HUES48 (cell line): ENCODE data around the gene UQCRH.
"Not testable (repeated sequence)": the region's sequence is repeated elsewhere in the genome, so short reads cannot be mapped to it uniquely, and the experiment has no call there.

Source experiments
- H3K27ac ChIP-seq: one replicate; pipeline ENCODE4 v1.7.0; 2013; ENCODE audit warnings: low read depth, low read length, inconsistent platforms
- H3K27me3 ChIP-seq: 2 replicates; pipeline ENCODE4 v1.6.1; 2013; ENCODE audit warnings: mild to moderate bottlenecking, low read length; ENCODE audit not compliant: control insufficient read depth, insufficient read depth
- H3K36me3 ChIP-seq: 2 replicates; pipeline ENCODE4 v1.6.1; 2013; ENCODE audit warnings: low read length; ENCODE audit not compliant: control insufficient read depth, insufficient read depth
- H3K4me1 ChIP-seq: 2 replicates; pipeline ENCODE4 v1.6.1; 2013; ENCODE audit warnings: mild to moderate bottlenecking, low read length; ENCODE audit not compliant: control insufficient read depth, insufficient read depth
- H3K4me3 ChIP-seq: 2 replicates; pipeline ENCODE4 v1.5.1; 2013; ENCODE audit warnings: mild to moderate bottlenecking, low read depth, low read length
- H3K9ac ChIP-seq: 2 replicates; pipeline ENCODE4 v1.6.1; 2013; ENCODE audit warnings: mild to moderate bottlenecking, low read depth, low read length, moderate library complexity
- H3K9me3 ChIP-seq: 2 replicates; pipeline ENCODE4 v1.6.1; 2013; ENCODE audit warnings: low read length; ENCODE audit not compliant: control insufficient read depth, insufficient read depth

Gene UQCRH

GRCh38 chr1:46335081-46335480 lies 31.6 kb downstream of the UQCRH start:
- no peaks in the 10 kb centered on the region for H3K36me3 ChIP-seq
- H3K27me3 ChIP-seq, result no peaks in the 10 kb centered on the region
- peaks cover 15% of the 10 kb centered on the region for H3K4me1 ChIP-seq
- no peak overlapping the region for H3K9ac ChIP-seq
- H3K9me3 ChIP-seq, result no peaks in the 10 kb centered on the region
- H3K4me3 ChIP-seq, result no peak overlapping the region
- H3K27ac ChIP-seq, result no peak overlapping the region

- H3K36me3 ChIP-seq, H3K9me3 ChIP-seq, H3K27ac ChIP-seq, H3K27me3 ChIP-seq, H3K9ac ChIP-seq, H3K4me3 ChIP-seq, H3K4me1 ChIP-seq: not testable (repeated sequence)
These were observed 33.9 kb downstream of the UQCRH start for GRCh38 chr1:46337409-46337808.

GRCh38 chr1:46340404-46341221 lies 37.1 kb downstream of the UQCRH start, which contains the start of gene NSUN4:
TSS of gene NSUN4 (plus strand) at chr1:46340807. CDS start at chr1:46340827, 20 bp downstream.
- Histone ChIP-seq H3K4me1 (peaks cover 5% of the 10 kb centered on the region; the same call in 1 of the 2 replicates), H3K27me3 (no peaks in the 10 kb centered on the region)

GRCh38 chr1:46341222-46342083 lies 38.0 kb downstream of the UQCRH start:
- Histone ChIP-seq H3K4me3 (peak overlapping the region; percentile 89), H3K4me1 (peaks cover 5% of the 10 kb centered on the region; the same call in 1 of the 2 replicates), H3K9me3 (no peaks in the 10 kb centered on the region), H3K36me3 (peaks cover 25% of the 10 kb centered on the region), H3K9ac (peak overlapping the region; percentile 80), H3K27ac (peak overlapping the region; percentile 68), H3K27me3 (no peaks in the 10 kb centered on the region)

More at GRCh38 chr1:46340404-46341221, 37.1 kb downstream of the UQCRH start, which contains the start of gene NSUN4:
- H3K4me3 ChIP-seq, result peak within 1 kb of the TSS; percentile 89
- H3K9ac ChIP-seq, result peak within 1 kb of the TSS; percentile 80
- no peaks in the 10 kb centered on the region for H3K9me3 ChIP-seq
- peaks cover 23% of the 10 kb centered on the region for H3K36me3 ChIP-seq
- peak within 1 kb of the TSS; percentile 81 for H3K27ac ChIP-seq

- H3K4me1 ChIP-seq, result peaks cover 5% of the 10 kb centered on the region; the same call in 1 of the 2 replicates
- peak overlapping the region; percentile 68 for H3K27ac ChIP-seq
- no peaks in the 10 kb centered on the region for H3K9me3 ChIP-seq
- no peak overlapping the region for H3K9ac ChIP-seq
- H3K27me3 ChIP-seq, result no peaks in the 10 kb centered on the region
- peaks cover 32% of the 10 kb centered on the region for H3K36me3 ChIP-seq
- H3K4me3 ChIP-seq, result no peak overlapping the region
These were observed 38.7 kb downstream of the UQCRH start for GRCh38 chr1:46342084-46342656.

GRCh38 chr1:46342677-46343350 lies 39.3 kb downstream of the UQCRH start:
- H3K27ac ChIP-seq, result no peak overlapping the region
- H3K4me1 ChIP-seq, result peaks cover 5% of the 10 kb centered on the region; the same call in 1 of the 2 replicates

GRCh38 chr1:46343351-46343695 lies 39.8 kb downstream of the UQCRH start:
- no peak overlapping the region for H3K27ac ChIP-seq
- peaks cover 5% of the 10 kb centered on the region; the same call in 1 of the 2 replicates for H3K4me1 ChIP-seq
- no peaks in the 10 kb centered on the region for H3K27me3 ChIP-seq
- H3K36me3 ChIP-seq, result peaks cover 39% of the 10 kb centered on the region
- no peak overlapping the region for H3K4me3 ChIP-seq
- no peaks in the 10 kb centered on the region for H3K9me3 ChIP-seq
- H3K9ac ChIP-seq, result no peak overlapping the region

More at GRCh38 chr1:46342677-46343350, 39.3 kb downstream of the UQCRH start:
- H3K4me3 ChIP-seq, result no peak overlapping the region
- no peak overlapping the region for H3K9ac ChIP-seq
- H3K27me3 ChIP-seq, result no peaks in the 10 kb centered on the region
- H3K9me3 ChIP-seq, result no peaks in the 10 kb centered on the region
- peaks cover 37% of the 10 kb centered on the region for H3K36me3 ChIP-seq

- no peaks in the 10 kb centered on the region for H3K9me3 ChIP-seq
- peaks cover 43% of the 10 kb centered on the region for H3K36me3 ChIP-seq
- no peak overlapping the region for H3K9ac ChIP-seq
- no peaks in the 10 kb centered on the region for H3K27me3 ChIP-seq
- peaks cover 5% of the 10 kb centered on the region; the same call in 1 of the 2 replicates for H3K4me1 ChIP-seq
- no peak overlapping the region for H3K4me3 ChIP-seq
- H3K27ac ChIP-seq, result no peak overlapping the region
These were observed 40.2 kb downstream of the UQCRH start for GRCh38 chr1:46343705-46344104.

- Histone ChIP-seq H3K9ac (no peak overlapping the region), H3K36me3 (peaks cover 48% of the 10 kb centered on the region), H3K4me3 (no peak overlapping the region), H3K4me1 (peaks cover 4% of the 10 kb centered on the region; the same call in 1 of the 2 replicates), H3K27me3 (no peaks in the 10 kb centered on the region), H3K9me3 (no peaks in the 10 kb centered on the region), H3K27ac (no peak overlapping the region)
These were observed 41.0 kb downstream of the UQCRH start for GRCh38 chr1:46344481-46344880.

- Histone ChIP-seq H3K9me3 (no peaks in the 10 kb centered on the region), H3K9ac (no peak overlapping the region), H3K4me3 (no peak overlapping the region), H3K27me3 (no peaks in the 10 kb centered on the region), H3K27ac (no peak overlapping the region), H3K36me3 (peaks cover 56% of the 10 kb centered on the region), H3K4me1 (no peaks in the 10 kb centered on the region)
These were observed 41.8 kb downstream of the UQCRH start for GRCh38 chr1:46345281-46345680.
